Liver (tissue), 9 donors: ENCODE measurements around the gene USP53. TPM values are rescaled to one million over a fixed set of nuclear protein-coding genes. Genes with fewer than 3 reads are reported as not detected.

Experiments used
- DNase-seq: peaks from one replicate; pipeline ENCODE4 v3.0.0-alpha.2; 2017; ENCODE audit warnings: low spot score
- H3K27ac ChIP-seq, 2 donors: one replicate each; pipeline ENCODE4 v1.7.0; 2013; ENCODE audit warnings: inconsistent platforms in 2 of 2, low read length in 2 of 2, control low read depth in 1 of 2, low read depth in 1 of 2, mild to moderate bottlenecking in 1 of 2
- H3K27me3 ChIP-seq, 4 donors: one replicate each; pipeline versions ENCODE4 v1.6.1 to v1.7.0; 2013; ENCODE audit warnings: low read length in 3 of 4, inconsistent platforms in 1 of 4, mild to moderate bottlenecking in 1 of 4, moderate library complexity in 1 of 4; ENCODE audit not compliant: control insufficient read depth in 4 of 4, insufficient read depth in 4 of 4
- H3K36me3 ChIP-seq, 4 donors: one replicate each; pipeline versions ENCODE4 v1.6.1 to v1.7.0; 2013; ENCODE audit warnings: low read length in 3 of 4, mild to moderate bottlenecking in 3 of 4, low read depth in 1 of 4, moderate library complexity in 1 of 4; ENCODE audit not compliant: control insufficient read depth in 4 of 4, insufficient read depth in 3 of 4
- H3K4me1 ChIP-seq, 4 donors: one replicate each; pipeline versions ENCODE4 v1.6.1 to v1.7.0; 2013; ENCODE audit warnings: low read length in 3 of 4, mild to moderate bottlenecking in 3 of 4, moderate library complexity in 1 of 4; ENCODE audit not compliant: control insufficient read depth in 4 of 4, insufficient read depth in 4 of 4
- H3K4me3 ChIP-seq, 3 donors: one replicate each; pipeline versions ENCODE4 v1.6.1 to v1.7.0; 2013; ENCODE audit warnings: low read length in 3 of 3, control low read depth in 1 of 3, low read depth in 1 of 3, mild to moderate bottlenecking in 1 of 3
- H3K9ac ChIP-seq, 2 donors: one replicate each; pipeline ENCODE4 v1.7.0; 2013; ENCODE audit warnings: low read length in 2 of 2, mild to moderate bottlenecking in 2 of 2, moderate library complexity in 2 of 2, control low read depth in 1 of 2, low read depth in 1 of 2
- H3K9me3 ChIP-seq, 4 donors: one replicate each; pipeline versions ENCODE4 v1.6.1 to v1.7.0; 2013; ENCODE audit warnings: low read length in 3 of 4; ENCODE audit not compliant: control insufficient read depth in 4 of 4
- ATF3 ChIP-seq: IDR thresholded peaks from 2 replicates; pipeline ENCODE4 v1.6.1; 2016; ENCODE audit warnings: antibody characterized with exemption
- CTCF ChIP-seq: fragments of 150-350 bp; IDR thresholded peaks from 2 replicates; pipeline ENCODE4 v1.5.1; 2017; ENCODE audit warnings: improper control_type of control experiment, low read depth, low read length; ENCODE audit not compliant: missing input control
- EGR1 ChIP-seq, 2 donors: IDR thresholded peaks; 2 replicates each; pipeline ENCODE4 v1.6.1; 2016 to 2018; ENCODE audit warnings: antibody characterized with exemption in 2 of 2, low read depth in 2 of 2
- FOXA1 ChIP-seq: IDR thresholded peaks from 2 replicates; pipeline ENCODE4 v1.6.1; 2016; ENCODE audit warnings: antibody characterized with exemption
- FOXA2 ChIP-seq: IDR thresholded peaks from 2 replicates; pipeline ENCODE4 v1.6.1; 2016; ENCODE audit warnings: antibody characterized with exemption
- GABPA ChIP-seq, 2 donors: IDR thresholded peaks in 1 of 2; conservative IDR thresholded peaks in 1 of 2; 2 replicates each; pipeline ENCODE4 v1.6.1; 2016; ENCODE audit warnings: antibody characterized with exemption in 2 of 2, mild to moderate bottlenecking in 1 of 2, moderate library complexity in 1 of 2
- HNF4A ChIP-seq, 2 donors: conservative IDR thresholded peaks; 2 replicates each; pipeline ENCODE4 v1.6.1; 2016; ENCODE audit warnings: antibody characterized with exemption in 2 of 2, mild to moderate bottlenecking in 2 of 2
- HNF4G ChIP-seq: IDR thresholded peaks from 2 replicates; pipeline ENCODE4 v1.6.1; 2016; ENCODE audit warnings: antibody characterized with exemption
- JUND ChIP-seq, 2 donors: IDR thresholded peaks; 2 replicates each; pipeline ENCODE4 v1.6.1; 2016; ENCODE audit warnings: antibody characterized with exemption in 2 of 2
- MAX ChIP-seq: IDR thresholded peaks from 2 replicates; pipeline ENCODE4 v1.6.1; 2016; ENCODE audit warnings: antibody characterized with exemption
- RAD21 ChIP-seq, 2 donors: IDR thresholded peaks; 2 replicates each; pipeline ENCODE4 v1.6.1; 2016; ENCODE audit warnings: antibody characterized with exemption in 2 of 2, mild to moderate bottlenecking in 2 of 2
- REST ChIP-seq: IDR thresholded peaks from 2 replicates; pipeline ENCODE4 v1.6.1; 2016; ENCODE audit warnings: antibody characterized with exemption, mild to moderate bottlenecking
- RXRA ChIP-seq, 2 donors: IDR thresholded peaks; 2 replicates each; pipeline ENCODE4 v1.6.1; 2017 to 2018; ENCODE audit warnings: antibody characterized with exemption in 2 of 2, mild to moderate bottlenecking in 1 of 2
- SP1 ChIP-seq: IDR thresholded peaks from 2 replicates; pipeline ENCODE4 v1.6.1; 2018; ENCODE audit warnings: antibody characterized with exemption, mild to moderate bottlenecking
- TAF1 ChIP-seq: conservative IDR thresholded peaks from 2 replicates; pipeline ENCODE4 v1.6.1; 2016; ENCODE audit warnings: antibody characterized with exemption, mild to moderate bottlenecking
- YY1 ChIP-seq: IDR thresholded peaks from 2 replicates; pipeline ENCODE4 v1.6.1; 2016; ENCODE audit warnings: antibody characterized with exemption, mild to moderate bottlenecking
- ZBTB33 ChIP-seq: IDR thresholded peaks from 2 replicates; pipeline ENCODE4 v1.6.1; 2016; ENCODE audit warnings: antibody characterized with exemption
- WGBS: extraction: QIAGEN DNeasy Blood & Tissue Kit; methylation state at CpG from one replicate; pipeline ENCODE4 v1.1.7; 2013; 5-methylcytosine and 5-hydroxymethylcytosine counted together
- polyA plus RNA-seq, 2 donors: library from polyadenylated mRNA; stranded (reverse) in 1 of 2; unstranded in 1 of 2; fragments of 200-250 nt in 1 of 2; fragments of >200 nt in 1 of 2; fragmentation: Nextera tagmentation in 1 of 2; extraction: Ambion mirVana in 1 of 2; gene quantifications; one replicate each; pipeline versions ENCODE4 v1.2.1 to v1.2.3, GENCODE V29; 2013 to 2015
- total RNA-seq, 2 donors: library from RNA; depleted of rRNA; stranded (reverse); fragments of >200 nt; gene quantifications; one replicate each; pipeline ENCODE4 v1.2.3, GENCODE V29; 2014
- donor health status: healthy.
- donor health status: healthy.
- donor health status: healthy.
- donor health status: healthy.
- donor health status: healthy.

USP53 gene
- total and polyA plus RNA-seq, 4 donors: 4.7 to 20.7 (median 5.9) TPM

- H3K27me3 ChIP-seq: no peaks in the 10 kb centered on the region
- 80% methylated on average over 3 of the region's 3 CpGs for WGBS
- no peak for TF ChIP-seq JUND (IDR thresholded peaks at IDR 0.05)
- TF ChIP-seq ATF3: no peak
- no peak for TF ChIP-seq RAD21 (IDR thresholded peaks at IDR 0.05)
- TF ChIP-seq FOXA1: no peak
- TF ChIP-seq SP1: no peak
- TF ChIP-seq TAF1: no peak
- no peak for TF ChIP-seq GABPA (IDR thresholded peaks at IDR 0.05 in 1 of 2, conservative IDR thresholded peaks at IDR 0.05 in 1 of 2)
- TF ChIP-seq YY1: no peak
- TF ChIP-seq RXRA (IDR thresholded peaks at IDR 0.05): no peak
- TF ChIP-seq CTCF: no peak
- no peak for TF ChIP-seq EGR1 (IDR thresholded peaks at IDR 0.05; ENCODE audit: low read depth in 2 of 2)
- TF ChIP-seq ZBTB33: no peak
- no peak for TF ChIP-seq FOXA2
Measured at GRCh38 chr4:119231491-119231890, 19.0 kb downstream of the USP53 start.

GRCh38 chr4:119232286-119232685 lies 19.8 kb downstream of the USP53 start:
- no peak for TF ChIP-seq REST
- no peak for TF ChIP-seq MAX
- TF ChIP-seq GABPA (IDR thresholded peaks at IDR 0.05 in 1 of 2, conservative IDR thresholded peaks at IDR 0.05 in 1 of 2): no peak
- TF ChIP-seq RXRA (IDR thresholded peaks at IDR 0.05): no peak
- TF ChIP-seq ZBTB33: no peak
- no peak for TF ChIP-seq FOXA2
- no peak for TF ChIP-seq SP1
- no peak for TF ChIP-seq RAD21 (IDR thresholded peaks at IDR 0.05)
- TF ChIP-seq JUND (IDR thresholded peaks at IDR 0.05): no peak
- no peak for TF ChIP-seq HNF4A (conservative IDR thresholded peaks at IDR 0.05)
- no peak for TF ChIP-seq FOXA1
- TF ChIP-seq YY1: no peak
- TF ChIP-seq HNF4G: no peak
- no peaks in the 10 kb centered on the region for H3K9me3 ChIP-seq
- peaks cover 0 to 14% (median 5%) of the 10 kb centered on the region in 4 donors for H3K36me3 ChIP-seq
- H3K4me1 ChIP-seq: peaks cover 0 to 4% (median 1%) of the 10 kb centered on the region in 4 donors
- 98% methylated on average over 1 of the region's 1 CpG for WGBS
- no peak for DNase-seq
- H3K9ac ChIP-seq: no peak overlapping the region
- H3K27me3 ChIP-seq: no peaks in the 10 kb centered on the region
- H3K4me3 ChIP-seq: no peak overlapping the region
- H3K27ac ChIP-seq: no peak overlapping the region

More at GRCh38 chr4:119231491-119231890, 19.0 kb downstream of the USP53 start:
- H3K9me3 ChIP-seq: no peaks in the 10 kb centered on the region
- peaks cover 0 to 10% (median 4%) of the 10 kb centered on the region in 4 donors for H3K36me3 ChIP-seq
- H3K27ac ChIP-seq: no peak overlapping the region
- no peak overlapping the region for H3K9ac ChIP-seq
- no peak for DNase-seq
- no peak overlapping the region for H3K4me3 ChIP-seq
- H3K4me1 ChIP-seq: peaks cover 0 to 4% (median 1%) of the 10 kb centered on the region in 4 donors
